ENCODE data around the gene GLOD5.
"Not testable (repeated sequence)": the region's sequence is repeated elsewhere in the genome, so short reads cannot be mapped to it uniquely, and the experiment has no call there.

GLOD5 gene

DNA sequence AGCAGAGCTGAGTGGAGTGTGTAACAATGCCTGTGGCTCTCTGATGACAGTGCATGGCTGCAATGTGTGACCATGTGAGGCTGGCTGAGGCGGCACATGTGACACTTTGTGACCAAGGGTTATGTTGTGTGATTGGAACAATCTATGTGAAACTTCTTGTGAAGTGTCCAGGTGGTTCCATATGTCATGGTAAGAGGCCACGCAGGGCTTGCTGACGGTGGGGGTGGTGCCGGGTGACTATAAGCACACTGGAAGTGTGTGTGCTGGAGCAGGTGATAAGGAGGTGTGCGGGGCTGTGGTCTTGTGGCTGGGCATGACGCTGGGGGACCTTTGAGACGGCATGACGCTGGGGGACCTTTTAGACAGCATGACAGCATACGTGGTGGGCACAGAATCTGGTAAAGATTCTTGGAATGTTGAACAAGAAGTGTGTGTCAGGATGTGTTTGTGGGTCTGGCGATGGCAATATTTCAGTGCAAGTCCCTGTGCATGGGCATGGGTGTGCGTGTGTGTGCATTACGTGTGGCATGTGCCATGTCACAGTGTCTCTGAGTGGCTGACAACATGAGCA lies 32.9 kb downstream of the GLOD5 start:
- DNase-seq (ENCODE audit: low spot score), result no peak

- peak; percentile 21 for DNase-seq (ENCODE audit: low spot score)
These were observed 33.5 kb downstream of the GLOD5 start for GRCh38 chrX:48794911-48795515.

DNA sequence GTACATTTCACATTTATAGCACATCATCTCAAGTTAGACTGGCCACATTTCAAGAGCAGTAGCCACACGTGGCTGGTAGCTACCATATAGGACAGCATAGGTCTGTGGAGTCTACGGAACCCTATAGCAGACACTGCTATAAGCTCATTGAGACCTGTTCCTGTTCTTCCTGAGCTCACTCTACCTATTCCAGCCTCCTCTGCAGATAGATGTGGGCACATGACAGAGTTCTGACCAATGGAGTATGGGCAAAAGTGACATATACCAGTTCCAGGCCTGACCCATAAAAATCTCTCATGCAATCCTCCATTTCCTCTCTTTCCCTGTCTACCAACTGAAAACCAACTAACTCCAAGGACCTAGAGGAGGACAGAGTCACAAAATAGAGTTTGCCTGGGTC lies 36.8 kb downstream of the GLOD5 start:
- no peak for DNase-seq (ENCODE audit: low spot score)

GRCh38 chrX:48800574-48801279 lies 39.2 kb downstream of the GLOD5 start:
- no peak for DNase-seq (ENCODE audit: low spot score)

GRCh38 chrX:48801280-48802088 lies 39.9 kb downstream of the GLOD5 start, which contains the start of gene HDAC6:
Gene HDAC6 (plus strand): TSS chrX:48802067. CDS start chrX:48802693, 626 bp downstream.
- DNase-seq (ENCODE audit: low spot score), result peak; percentile 97

GRCh38 chrX:48802089-48802904 lies 40.8 kb downstream of the GLOD5 start:
- peak; percentile 87 for DNase-seq (ENCODE audit: low spot score)

DNA sequence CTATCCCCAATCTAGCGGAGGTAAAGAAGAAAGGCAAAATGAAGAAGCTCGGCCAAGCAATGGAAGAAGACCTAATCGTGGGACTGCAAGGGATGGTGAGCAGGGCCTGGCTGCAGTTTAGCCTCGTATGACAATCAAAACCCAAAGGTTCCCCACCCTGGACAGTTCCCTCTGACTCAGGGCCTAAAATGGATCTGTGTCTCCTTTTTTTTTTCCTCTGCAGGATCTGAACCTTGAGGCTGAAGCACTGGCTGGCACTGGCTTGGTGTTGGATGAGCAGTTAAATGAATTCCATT lies 41.3 kb downstream of the GLOD5 start:
- DNase-seq (ENCODE audit: low spot score), result no peak

DNA sequence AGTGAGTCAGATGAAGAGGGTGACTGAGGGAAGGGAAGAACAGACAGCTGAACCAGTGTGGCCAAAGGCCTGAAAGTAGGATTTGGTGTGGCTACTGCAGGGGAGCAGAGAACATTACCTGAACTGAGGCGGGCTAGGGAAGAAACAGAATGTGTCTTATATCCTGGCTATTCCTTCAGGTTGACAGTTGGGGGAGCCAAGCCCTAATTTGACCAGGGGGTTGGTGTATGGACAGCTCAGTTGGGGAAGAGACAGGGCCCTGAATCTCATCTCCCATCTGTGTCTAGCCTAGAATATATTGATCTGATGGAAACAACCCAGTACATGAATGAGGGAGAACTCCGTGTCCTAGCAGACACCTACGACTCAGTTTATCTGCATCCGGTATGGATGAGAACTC lies 44.5 kb downstream of the GLOD5 start:
- peak; percentile 14 for DNase-seq (ENCODE audit: low spot score)

DNA sequence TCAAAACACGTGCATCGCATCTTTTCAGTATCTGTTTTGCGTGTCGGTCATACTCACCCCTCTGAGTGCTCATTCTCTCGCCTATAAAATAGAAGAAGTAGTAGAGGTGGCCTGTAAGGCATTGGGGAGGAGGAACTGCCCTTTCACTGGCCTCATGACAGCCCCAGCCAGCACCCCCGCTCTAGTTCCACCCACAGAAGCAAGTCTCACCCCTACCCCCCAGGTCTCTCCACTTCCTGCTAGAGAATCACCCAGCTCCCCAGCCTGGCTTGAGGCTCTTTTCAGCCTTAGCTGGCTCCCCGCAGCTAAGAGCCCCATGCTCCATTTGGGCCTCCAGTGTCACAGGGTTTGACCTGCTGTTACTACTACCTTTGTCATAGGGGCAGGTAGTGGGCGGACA lies 52.1 kb downstream of the GLOD5 start:
- DNase-seq (ENCODE audit: low spot score), result no peak

GRCh38 chrX:48814722-48815121 lies 53.2 kb downstream of the GLOD5 start:
- no peak for DNase-seq (ENCODE audit: low spot score)

GRCh38 chrX:48815266-48815665 lies 53.7 kb downstream of the GLOD5 start:
- no peak for DNase-seq (ENCODE audit: low spot score)

GRCh38 chrX:48816014-48816810 lies 54.7 kb downstream of the GLOD5 start:
- no peak for DNase-seq (ENCODE audit: low spot score)

GRCh38 chrX:48818098-48818497 lies 56.6 kb downstream of the GLOD5 start:
- no peak for DNase-seq (ENCODE audit: low spot score)

- DNase-seq (ENCODE audit: low spot score), result no peak
These were observed 57.3 kb downstream of the GLOD5 start for GRCh38 chrX:48818866-48819265.

GRCh38 chrX:48819394-48819793 lies 57.8 kb downstream of the GLOD5 start:
- DNase-seq (ENCODE audit: low spot score), result not testable (repeated sequence)

DNA sequence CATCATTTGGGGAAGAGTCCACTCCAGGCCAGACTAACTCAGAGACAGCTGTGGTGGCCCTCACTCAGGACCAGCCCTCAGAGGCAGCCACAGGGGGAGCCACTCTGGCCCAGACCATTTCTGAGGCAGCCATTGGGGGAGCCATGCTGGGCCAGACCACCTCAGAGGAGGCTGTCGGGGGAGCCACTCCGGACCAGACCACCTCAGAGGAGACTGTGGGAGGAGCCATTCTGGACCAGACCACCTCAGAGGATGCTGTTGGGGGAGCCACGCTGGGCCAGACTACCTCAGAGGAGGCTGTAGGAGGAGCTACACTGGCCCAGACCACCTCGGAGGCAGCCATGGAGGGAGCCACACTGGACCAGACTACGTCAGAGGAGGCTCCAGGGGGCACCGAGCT lies 61.5 kb downstream of the GLOD5 start:
- DNase-seq (ENCODE audit: low spot score), result no peak

Measured in SW480 (cell line).